Activated naive CD8-positive, alpha-beta T cell treated with anti-CD3 and anti-CD28 coated beads, Interleukin-2, amount 50 U/mL, for 16 hours (primary cell): ENCODE measurements around the gene TTC4.

ENCODE experiments used
- DNase-seq: peaks from one replicate; pipeline ENCODE4 v3.0.0-alpha.2; 2020; ENCODE audit warnings: low read depth, low spot score

TTC4 gene

GRCh38 chr1:54715493-54716298 is at the start of gene TTC4:
Gene TTC4 (plus strand): TSS chr1:54715861. CDS start chr1:54715909, 48 bp downstream.
- DNase-seq = peak; percentile 57

- DNase-seq = no peak
Measured at GRCh38 chr1:54666333-54666732, 49.3 kb upstream of the TTC4 start.

GRCh38 chr1:54667797-54668196 is 47.9 kb upstream of the TTC4 start:
- DNase-seq = no peak

- no peak for DNase-seq
Measured at GRCh38 chr1:54668567-54668966, 47.1 kb upstream of the TTC4 start.

DNA sequence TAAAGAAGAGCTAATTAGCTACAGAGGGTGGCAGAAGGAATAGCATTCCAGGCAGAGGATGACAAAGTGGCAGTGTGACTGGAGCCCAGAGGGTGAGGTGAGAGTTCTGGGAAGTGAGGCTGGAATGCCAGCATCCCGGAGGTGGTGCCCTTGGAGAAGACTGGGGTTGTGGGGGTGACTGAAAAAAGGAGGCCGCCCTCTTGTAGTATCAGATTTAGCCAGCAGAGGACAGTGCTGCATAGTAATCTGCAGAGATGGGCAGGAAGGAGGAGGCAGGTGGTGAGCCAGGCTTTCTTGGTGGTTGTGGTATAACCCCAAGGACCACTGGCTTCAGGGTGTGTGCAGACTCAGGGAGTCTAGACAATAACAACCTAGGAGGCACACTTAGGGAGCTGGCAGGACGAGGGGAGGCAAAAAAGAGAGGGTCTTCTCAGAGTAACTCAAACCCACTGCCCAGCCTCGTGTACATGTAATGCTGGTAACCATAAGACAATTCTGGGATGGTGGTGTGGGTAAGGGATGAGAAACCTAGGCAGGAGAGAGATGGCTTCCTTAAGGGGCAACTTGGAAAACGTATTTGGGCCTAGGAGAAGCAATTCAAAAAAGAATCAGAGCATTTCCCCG is 43.6 kb upstream of the TTC4 start:
- peak; percentile 21 for DNase-seq

DNA sequence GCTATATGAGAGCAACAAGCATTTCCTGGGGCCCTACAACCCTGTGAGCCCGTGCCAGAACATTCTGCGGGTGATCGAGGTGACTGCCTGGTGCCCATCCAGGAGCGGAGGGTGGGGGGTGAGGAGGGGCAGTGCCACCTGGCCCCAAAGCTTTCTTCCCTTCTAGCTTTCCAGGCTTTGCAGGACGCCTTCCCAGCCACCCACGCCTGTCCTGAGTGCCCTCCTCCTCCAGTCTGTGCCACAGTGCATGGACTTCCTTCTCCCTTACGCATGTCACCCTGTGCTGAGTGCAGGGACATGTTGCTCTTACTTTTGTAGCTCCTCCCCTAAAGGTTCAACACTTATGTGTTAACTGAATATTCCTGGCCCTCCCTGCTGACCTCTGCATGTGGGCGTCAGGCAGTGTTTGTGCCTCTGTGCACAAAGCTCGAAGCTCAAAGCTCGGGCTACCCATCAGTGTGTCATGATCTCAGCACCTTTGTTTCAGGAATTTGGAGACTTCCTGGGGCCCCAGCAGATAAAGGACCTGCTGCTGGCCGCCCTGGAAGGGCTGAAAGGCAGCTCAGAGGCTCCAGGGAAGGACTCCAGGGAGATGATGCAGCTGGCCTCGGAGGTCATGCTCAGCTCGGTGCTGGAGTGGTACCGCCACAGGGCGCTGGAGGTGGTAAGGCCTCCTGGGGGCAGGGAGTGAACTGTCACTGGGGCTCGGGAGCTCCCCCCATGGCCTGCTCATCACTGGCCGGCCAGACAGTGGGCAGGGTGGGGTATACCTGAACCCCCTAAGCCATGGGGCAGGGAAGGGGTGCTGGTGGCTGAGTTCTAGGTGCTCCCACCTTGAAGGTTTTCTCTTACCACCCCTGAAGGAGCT is 36.7 kb upstream of the TTC4 start:
- no peak for DNase-seq

DNA sequence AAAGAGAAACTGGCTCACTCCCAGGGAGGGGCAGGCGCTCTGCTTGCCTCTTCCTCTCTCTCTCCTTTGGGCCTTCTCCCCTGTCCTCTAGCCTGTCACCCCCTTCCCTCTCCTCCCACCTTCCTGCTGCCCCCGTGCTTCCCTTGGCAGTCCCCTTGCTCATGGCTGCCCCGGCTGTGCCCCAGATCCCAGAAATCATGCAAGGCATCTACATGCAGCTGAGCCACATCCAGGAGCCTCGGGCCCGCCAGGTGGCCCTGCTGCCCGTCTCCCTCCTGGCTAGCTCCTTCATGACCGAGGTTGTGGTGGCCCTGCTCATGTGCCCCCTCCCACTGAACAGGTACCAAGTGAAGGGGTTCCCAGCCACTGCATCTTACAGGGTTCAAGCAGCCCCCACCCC is 36.0 kb upstream of the TTC4 start:
- no peak for DNase-seq

DNA sequence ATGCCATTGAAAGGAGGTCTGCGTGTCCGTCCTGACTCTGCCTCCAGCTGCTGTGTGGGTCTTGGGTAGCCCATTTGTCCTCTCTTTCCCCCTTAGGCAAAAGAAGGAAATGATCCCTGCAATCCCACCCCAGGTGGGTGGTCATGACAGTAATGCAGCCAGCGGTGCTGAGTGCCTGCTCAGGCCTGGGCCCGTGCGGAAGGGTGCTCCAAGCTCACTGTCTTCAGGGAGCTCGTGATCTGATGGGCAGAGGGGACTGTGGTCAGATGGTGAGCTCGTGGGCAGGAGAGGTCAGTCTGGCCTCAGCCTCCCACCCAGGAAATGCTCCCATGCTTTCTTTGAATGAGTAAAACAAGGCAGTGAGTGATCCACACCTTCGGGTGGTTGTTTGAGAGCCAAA is 35.3 kb upstream of the TTC4 start:
- no peak for DNase-seq

- no peak for DNase-seq
Measured at GRCh38 chr1:54681358-54681757, 34.3 kb upstream of the TTC4 start.

DNA sequence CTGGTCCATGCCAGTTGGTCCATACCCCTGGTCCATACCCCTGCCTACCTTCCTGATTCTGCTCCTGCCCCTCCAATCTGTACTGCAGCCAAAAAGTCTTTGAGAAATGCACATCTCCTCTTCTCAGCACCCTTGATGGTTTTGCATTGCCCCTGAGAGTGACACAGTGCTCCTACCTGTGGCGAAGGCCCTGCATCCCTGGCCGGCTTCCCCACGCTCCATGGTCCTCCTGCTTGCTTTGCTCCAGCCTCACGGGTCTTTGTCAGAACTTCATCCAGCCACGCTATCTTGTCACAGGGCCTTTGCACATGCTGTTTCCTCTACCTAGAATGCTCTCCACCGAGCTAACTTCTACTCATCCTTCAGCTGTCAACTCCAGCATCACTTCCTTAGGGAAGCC is 32.2 kb upstream of the TTC4 start:
- no peak for DNase-seq

- no peak for DNase-seq
Measured at GRCh38 chr1:54685335-54685905, 30.2 kb upstream of the TTC4 start.

GRCh38 chr1:54686155-54686554 is 29.5 kb upstream of the TTC4 start:
- DNase-seq = no peak

- DNase-seq = no peak
Measured at GRCh38 chr1:54694771-54695170, 20.9 kb upstream of the TTC4 start.

DNA sequence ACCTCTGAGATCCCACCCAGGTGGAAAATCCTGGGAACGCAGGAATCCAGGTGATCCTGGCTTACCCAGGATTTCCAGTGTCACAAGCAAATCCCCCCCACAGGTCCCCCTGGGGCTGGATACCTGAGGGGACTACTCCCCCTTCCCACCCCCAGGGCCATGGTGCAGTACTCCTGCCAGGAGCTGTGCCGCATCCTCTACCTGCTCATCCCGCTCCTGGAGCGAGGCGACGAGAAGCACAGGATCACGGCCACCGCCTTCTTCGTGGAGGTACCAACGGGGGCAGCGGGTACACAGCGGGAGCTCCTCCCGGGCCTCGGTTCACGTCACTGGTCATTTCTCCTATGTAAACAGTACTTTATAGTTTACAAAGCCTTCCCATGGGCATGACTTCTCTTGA is 20.4 kb upstream of the TTC4 start:
- DNase-seq = no peak

- DNase-seq = no peak
Measured at GRCh38 chr1:54695764-54696163, 19.9 kb upstream of the TTC4 start.

DNA sequence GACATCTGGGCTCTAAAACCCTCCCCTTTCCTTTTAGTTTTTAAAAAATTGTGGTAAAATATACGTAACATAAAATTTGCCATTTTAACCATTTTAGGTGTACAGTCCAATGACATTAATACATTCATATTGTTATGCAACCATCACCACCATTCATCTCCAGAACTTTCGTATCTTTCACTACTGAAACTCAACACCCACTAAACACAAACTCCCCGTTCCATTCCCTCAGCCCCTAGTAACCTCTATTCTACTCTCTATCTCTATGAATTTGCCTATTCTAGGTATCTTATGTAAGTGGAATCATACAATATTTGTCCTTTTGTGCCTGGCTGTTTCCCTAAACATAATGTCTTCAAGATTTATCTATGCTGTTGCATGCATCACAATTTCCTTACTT is 19.4 kb upstream of the TTC4 start:
- DNase-seq = no peak

DNA sequence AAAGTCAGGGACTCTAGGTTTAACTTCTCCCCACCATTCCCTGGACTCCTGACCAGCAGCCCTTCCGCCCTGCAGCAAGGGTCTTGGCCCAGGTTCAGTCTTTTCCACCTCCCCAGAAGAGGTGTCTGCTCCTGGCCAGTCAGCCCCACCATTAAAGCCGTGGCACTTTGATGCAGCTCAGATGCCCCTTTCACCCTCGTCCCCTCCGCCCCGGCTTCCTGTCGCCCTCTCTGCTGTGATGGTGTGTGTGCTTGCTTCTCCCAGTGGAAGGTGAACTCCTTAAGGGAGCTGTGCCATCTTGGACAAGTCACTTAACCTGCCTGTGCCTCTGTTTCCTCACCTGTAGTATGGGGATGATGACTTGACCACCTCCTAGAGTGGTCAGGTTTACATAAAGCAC is 17.8 kb upstream of the TTC4 start:
- DNase-seq = no peak

- no peak for DNase-seq
Measured at GRCh38 chr1:54698346-54698745, 17.3 kb upstream of the TTC4 start.

GRCh38 chr1:54699936-54700525 is 15.6 kb upstream of the TTC4 start:
- DNase-seq = no peak

DNA sequence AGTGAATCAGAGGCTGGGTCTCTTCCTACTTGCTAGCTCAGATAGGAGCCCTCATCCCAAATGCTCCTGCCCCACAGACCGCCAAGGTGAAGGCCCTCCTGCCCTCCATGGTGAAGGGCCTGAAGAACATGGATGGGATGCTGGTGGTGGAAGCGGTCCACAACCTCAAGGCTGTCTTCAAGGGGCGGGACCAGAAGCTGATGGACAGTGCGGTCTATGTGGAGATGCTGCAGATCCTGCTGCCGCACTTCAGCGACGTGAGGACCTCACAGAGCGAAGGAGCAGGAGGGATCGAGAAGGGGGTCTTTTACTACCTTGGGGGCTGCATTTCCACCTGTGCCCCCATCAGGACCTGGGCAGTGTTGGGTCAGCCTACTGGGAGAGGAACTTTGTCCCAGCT is 14.6 kb upstream of the TTC4 start:
- DNase-seq = no peak

DNA sequence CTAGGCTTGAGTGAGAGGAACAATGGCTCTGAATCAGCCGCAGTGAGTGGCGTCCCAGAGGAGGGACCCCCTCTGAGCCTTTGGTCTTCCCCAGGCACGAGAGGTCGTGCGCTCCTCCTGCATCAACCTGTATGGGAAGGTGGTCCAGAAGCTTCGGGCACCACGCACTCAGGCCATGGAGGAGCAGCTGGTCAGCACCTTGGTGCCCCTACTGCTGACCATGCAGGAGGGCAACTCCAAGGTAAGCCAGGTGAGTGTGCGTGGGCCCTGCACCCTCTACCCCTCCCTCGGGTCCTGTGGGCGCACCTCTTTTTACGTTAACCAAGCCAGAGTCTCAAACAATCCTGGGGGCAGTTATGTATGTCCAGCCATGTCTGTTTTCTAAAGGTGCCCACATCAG is 13.7 kb upstream of the TTC4 start:
- no peak for DNase-seq

GRCh38 chr1:54703471-54703870 is 12.2 kb upstream of the TTC4 start:
- no peak for DNase-seq
